ENCODE results near the gene C16orf92. TPM values are rescaled to one million over a fixed set of nuclear protein-coding genes. Genes with fewer than 3 reads are reported as not detected.

C16orf92 gene
- total RNA-seq, 1 experiment from 2014 or later: not detected

DNA sequence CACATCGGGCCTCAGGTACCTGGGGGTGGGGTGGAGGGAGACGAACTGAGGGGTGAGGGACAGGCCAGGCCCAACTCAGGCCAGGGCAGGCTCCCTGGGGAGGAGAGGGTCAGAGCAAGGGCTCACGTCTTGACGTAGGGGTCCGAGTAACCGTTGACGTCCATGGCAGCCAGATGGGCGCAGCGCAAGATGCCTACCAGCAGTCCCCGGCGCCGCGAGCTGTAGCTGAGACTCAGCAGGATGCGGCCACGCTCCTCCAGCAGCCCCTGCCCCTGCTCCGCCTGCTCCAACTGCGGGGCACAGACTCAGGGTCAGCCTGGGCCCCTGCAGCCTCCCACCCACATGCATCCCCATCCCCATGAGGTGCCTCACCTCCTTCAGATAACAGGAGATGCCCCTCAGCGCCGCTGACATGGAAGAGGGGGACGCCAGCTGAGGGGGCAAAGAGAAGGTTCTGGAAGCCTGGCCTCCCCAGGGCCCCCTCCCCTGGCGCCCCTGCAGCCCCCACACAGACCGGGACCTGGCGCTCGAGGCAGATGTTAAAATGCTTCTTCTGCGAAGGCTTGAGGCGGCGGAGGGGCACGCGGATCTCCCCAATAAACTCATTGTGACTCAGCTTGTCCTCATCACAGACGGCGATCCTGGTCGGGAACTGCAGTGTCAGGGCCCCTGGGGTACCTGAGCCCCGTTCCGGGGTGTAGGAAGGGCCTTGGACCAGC is 16.2 kb upstream of the C16orf92 start:
- peaks cover 11% of the 10 kb centered on the region for H3K36me3 ChIP-seq (ENCODE audit: insufficient read depth, low read length, poor library complexity, severe bottlenecking)
- no peaks in the 10 kb centered on the region for H3K9me3 ChIP-seq (ENCODE audit: low read depth, low read length, poor library complexity, severe bottlenecking)
- no peak for DNase-seq (ENCODE audit: low spot score)
- intact Hi-C loops (cut with micrococcal nuclease; ENCODE audit: unreplicated experiment): no loop called here
- ChIA-PET POLR2A (ENCODE audit: low non-redundant PET) (no interaction called here), CTCF (no interaction called here)
- no TSS peak for BruUV-seq (replicated peaks)
- H3K4me3 ChIP-seq (ENCODE audit: low read depth, low read length, poor library complexity, severe bottlenecking): no peak overlapping the region
- H3K27ac ChIP-seq (ENCODE audit: low read depth, low read length, poor library complexity, severe bottlenecking): no peak overlapping the region
- peaks cover 10% of the 10 kb centered on the region for H3K4me1 ChIP-seq (ENCODE audit: insufficient read depth, low read length, poor library complexity, severe bottlenecking)
- no peaks in the 10 kb centered on the region for H3K27me3 ChIP-seq (replicated peaks; ENCODE audit: insufficient read depth, low read depth, low read length, poor library complexity)
- TF ChIP-seq, protein P1, sequence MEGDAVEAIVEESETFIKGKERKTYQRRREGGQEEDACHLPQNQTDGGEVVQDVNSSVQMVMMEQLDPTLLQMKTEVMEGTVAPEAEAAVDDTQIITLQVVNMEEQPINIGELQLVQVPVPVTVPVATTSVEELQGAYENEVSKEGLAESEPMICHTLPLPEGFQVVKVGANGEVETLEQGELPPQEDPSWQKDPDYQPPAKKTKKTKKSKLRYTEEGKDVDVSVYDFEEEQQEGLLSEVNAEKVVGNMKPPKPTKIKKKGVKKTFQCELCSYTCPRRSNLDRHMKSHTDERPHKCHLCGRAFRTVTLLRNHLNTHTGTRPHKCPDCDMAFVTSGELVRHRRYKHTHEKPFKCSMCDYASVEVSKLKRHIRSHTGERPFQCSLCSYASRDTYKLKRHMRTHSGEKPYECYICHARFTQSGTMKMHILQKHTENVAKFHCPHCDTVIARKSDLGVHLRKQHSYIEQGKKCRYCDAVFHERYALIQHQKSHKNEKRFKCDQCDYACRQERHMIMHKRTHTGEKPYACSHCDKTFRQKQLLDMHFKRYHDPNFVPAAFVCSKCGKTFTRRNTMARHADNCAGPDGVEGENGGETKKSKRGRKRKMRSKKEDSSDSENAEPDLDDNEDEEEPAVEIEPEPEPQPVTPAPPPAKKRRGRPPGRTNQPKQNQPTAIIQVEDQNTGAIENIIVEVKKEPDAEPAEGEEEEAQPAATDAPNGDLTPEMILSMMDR (conservative IDR thresholded peaks at IDR 0.05; ENCODE audit: low read depth, low read length): no peak
- no peak for TF ChIP-seq EZH2 (IDR thresholded peaks at IDR 0.05; ENCODE audit: borderline replicate concordance, low read depth, low read length, poor library complexity, severe bottlenecking)

DNA sequence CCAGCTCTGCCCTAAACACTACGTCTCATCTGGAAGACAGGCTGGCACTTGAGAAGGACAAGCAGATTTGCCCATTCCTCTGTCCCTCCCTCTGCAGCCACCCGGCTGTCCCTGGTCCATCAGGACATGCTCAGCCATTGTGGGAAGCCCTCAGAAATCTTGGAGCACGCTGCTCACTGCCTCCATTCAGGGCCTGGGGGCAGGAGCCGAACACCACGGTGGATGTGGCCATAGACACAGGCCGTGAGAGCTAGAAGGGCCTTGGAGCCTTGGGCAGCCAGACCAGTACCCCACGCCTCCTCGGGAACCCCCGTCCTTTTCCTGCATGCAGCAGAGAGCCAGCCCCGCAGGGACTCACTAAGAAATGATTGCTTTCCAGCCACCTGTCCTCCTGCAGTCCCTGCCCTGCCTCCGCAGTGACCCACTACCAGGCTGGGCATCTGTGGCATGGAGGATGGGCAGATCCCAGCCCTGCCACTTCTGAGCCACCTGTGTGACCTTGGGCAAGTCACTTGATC is 15.6 kb upstream of the C16orf92 start:
- DNase-seq (ENCODE audit: low spot score): no peak
- TF ChIP-seq, protein P1 (conservative IDR thresholded peaks at IDR 0.05; ENCODE audit: low read depth, low read length): no peak
- TF ChIP-seq EZH2 (IDR thresholded peaks at IDR 0.05; ENCODE audit: borderline replicate concordance, low read depth, low read length, poor library complexity, severe bottlenecking): no peak
- Histone ChIP-seq H3K27me3 (replicated peaks; ENCODE audit: insufficient read depth, low read depth, low read length, poor library complexity) (no peaks in the 10 kb centered on the region), H3K4me1 (ENCODE audit: insufficient read depth, low read length, poor library complexity, severe bottlenecking) (peaks cover 10% of the 10 kb centered on the region), H3K4me3 (ENCODE audit: low read depth, low read length, poor library complexity, severe bottlenecking) (no peak overlapping the region), H3K36me3 (ENCODE audit: insufficient read depth, low read length, poor library complexity, severe bottlenecking) (peaks cover 11% of the 10 kb centered on the region), H3K9me3 (ENCODE audit: low read depth, low read length, poor library complexity, severe bottlenecking) (no peaks in the 10 kb centered on the region), H3K27ac (ENCODE audit: low read depth, low read length, poor library complexity, severe bottlenecking) (no peak overlapping the region)
- ChIA-PET POLR2A (ENCODE audit: low non-redundant PET) (no interaction called here), CTCF (no interaction called here)
- no TSS peak for BruUV-seq (replicated peaks)
- intact Hi-C loops (cut with micrococcal nuclease; ENCODE audit: unreplicated experiment): no loop called here

DNA sequence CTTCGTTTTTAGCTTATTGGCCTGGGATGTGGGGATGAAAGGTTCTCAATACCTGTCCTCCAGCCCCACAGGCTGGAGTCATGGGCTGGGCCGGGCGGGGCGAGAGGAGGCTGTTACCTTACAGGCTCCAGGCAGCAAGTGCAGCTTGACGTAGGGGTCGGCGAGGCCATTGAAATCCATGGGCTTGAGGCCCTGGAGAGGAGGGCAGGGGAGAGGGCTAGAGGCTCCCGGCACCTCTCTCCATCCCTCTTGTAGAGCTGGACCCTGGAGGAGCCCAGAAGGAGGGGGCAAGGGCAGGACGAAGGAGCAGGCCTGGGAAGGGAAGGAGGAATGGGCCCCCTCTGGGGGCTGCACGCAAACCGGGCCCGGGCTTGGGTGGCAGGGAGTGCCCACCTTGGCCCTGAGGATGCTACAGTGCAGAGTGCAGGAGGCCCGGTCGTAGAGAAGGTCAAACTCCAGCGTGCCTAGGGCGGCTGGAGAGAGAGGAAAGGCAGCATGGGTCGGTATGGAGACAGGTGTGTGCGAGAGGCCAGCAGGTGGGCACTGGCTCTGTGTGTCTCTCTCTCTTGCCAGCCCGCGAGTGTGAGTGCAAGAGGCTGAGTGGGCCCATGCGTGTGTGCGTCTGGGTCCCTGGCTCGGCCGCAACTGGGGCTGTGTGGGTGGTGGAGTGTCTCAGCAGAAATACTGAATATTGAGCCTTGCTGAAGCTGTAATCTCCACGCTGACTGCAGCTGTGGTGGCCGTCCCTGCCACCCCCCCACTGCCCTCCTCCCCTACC is 13.7 kb upstream of the C16orf92 start:
- no peak overlapping the region for H3K27ac ChIP-seq (ENCODE audit: low read depth, low read length, poor library complexity, severe bottlenecking)
- no peak for DNase-seq (ENCODE audit: low spot score)
- H3K4me1 ChIP-seq (ENCODE audit: insufficient read depth, low read length, poor library complexity, severe bottlenecking): peaks cover 10% of the 10 kb centered on the region
- POLR2A ChIA-PET (ENCODE audit: low non-redundant PET): no interaction called here
- intact Hi-C loops (cut with micrococcal nuclease; ENCODE audit: unreplicated experiment): no loop called here
- peaks cover 4% of the 10 kb centered on the region for H3K36me3 ChIP-seq (ENCODE audit: insufficient read depth, low read length, poor library complexity, severe bottlenecking)
- H3K4me3 ChIP-seq (ENCODE audit: low read depth, low read length, poor library complexity, severe bottlenecking): no peak overlapping the region
- H3K27me3 ChIP-seq (replicated peaks; ENCODE audit: insufficient read depth, low read depth, low read length, poor library complexity): no peaks in the 10 kb centered on the region
- no peaks in the 10 kb centered on the region for H3K9me3 ChIP-seq (ENCODE audit: low read depth, low read length, poor library complexity, severe bottlenecking)
- TF ChIP-seq EZH2 (IDR thresholded peaks at IDR 0.05; ENCODE audit: borderline replicate concordance, low read depth, low read length, poor library complexity, severe bottlenecking): no peak
- TF ChIP-seq, protein P1 (conservative IDR thresholded peaks at IDR 0.05; ENCODE audit: low read depth, low read length): no peak
- CTCF ChIA-PET: no interaction called here
- no TSS peak for BruUV-seq (replicated peaks)

All from A673 (cell line).